ENCODE results near the gene FAP.

DNA sequence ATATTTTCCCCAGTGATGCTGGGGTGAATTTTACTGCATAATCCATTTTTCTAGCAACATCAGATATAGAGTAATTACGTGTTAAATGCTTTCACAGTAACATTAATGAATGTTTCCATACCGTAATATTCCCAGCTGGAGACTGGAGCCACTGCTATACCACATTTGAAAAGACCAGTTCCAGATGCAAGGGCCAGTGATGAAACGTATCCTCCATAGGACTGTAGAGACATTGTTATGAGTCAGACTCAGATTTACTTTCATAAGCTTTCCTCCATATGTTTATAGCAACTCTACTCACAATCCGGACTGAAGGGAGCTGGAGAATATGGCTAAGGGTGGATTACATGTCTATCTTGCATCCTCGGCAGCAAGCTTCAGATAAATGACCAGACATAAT is 68.5 kb downstream of the FAP start:
- TF ChIP-seq, protein P1, sequence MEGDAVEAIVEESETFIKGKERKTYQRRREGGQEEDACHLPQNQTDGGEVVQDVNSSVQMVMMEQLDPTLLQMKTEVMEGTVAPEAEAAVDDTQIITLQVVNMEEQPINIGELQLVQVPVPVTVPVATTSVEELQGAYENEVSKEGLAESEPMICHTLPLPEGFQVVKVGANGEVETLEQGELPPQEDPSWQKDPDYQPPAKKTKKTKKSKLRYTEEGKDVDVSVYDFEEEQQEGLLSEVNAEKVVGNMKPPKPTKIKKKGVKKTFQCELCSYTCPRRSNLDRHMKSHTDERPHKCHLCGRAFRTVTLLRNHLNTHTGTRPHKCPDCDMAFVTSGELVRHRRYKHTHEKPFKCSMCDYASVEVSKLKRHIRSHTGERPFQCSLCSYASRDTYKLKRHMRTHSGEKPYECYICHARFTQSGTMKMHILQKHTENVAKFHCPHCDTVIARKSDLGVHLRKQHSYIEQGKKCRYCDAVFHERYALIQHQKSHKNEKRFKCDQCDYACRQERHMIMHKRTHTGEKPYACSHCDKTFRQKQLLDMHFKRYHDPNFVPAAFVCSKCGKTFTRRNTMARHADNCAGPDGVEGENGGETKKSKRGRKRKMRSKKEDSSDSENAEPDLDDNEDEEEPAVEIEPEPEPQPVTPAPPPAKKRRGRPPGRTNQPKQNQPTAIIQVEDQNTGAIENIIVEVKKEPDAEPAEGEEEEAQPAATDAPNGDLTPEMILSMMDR (IDR thresholded peaks at IDR 0.05; ENCODE audit: extremely low read depth in 1 of 2, insufficient read depth in 1 of 2, low read depth in 1 of 2, low read length in 2 of 2) = no peak
- no peak for TF ChIP-seq POLR2A (IDR thresholded peaks at IDR 0.05; ENCODE audit: low read depth, low read length)
- TF ChIP-seq EZH2 (IDR thresholded peaks at IDR 0.05; ENCODE audit: borderline replicate concordance, low read depth, low read length, severe bottlenecking) = no peak
- no peak for TF ChIP-seq FOS (IDR thresholded peaks at IDR 0.05; ENCODE audit: borderline replicate concordance, insufficient read depth, low read length)
- TF ChIP-seq, protein P2, sequence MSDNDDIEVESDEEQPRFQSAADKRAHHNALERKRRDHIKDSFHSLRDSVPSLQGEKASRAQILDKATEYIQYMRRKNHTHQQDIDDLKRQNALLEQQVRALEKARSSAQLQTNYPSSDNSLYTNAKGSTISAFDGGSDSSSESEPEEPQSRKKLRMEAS (IDR thresholded peaks at IDR 0.05; ENCODE audit: insufficient read depth, insufficient read length) = no peak
- no peak for TF ChIP-seq MYC (IDR thresholded peaks at IDR 0.05; ENCODE audit: low read depth, low read length)
- TF ChIP-seq POLR2AphosphoS5 (IDR thresholded peaks at IDR 0.05; ENCODE audit: insufficient read depth, low read depth, low read length) = no peak
- TF ChIP-seq JUN (IDR thresholded peaks at IDR 0.05; ENCODE audit: borderline replicate concordance, insufficient read depth, insufficient read length, low read depth) = no peak
